ENCODE data around the gene RNU1-1. TPM values are rescaled to one million over a fixed set of nuclear protein-coding genes. Genes with fewer than 3 reads are reported as not detected.
"Not testable (repeated sequence)": the region's sequence is repeated elsewhere in the genome, so short reads cannot be mapped to it uniquely, and the experiment has no call there.

RNU1-1 gene
- total RNA-seq (2014; rRNA removed; shearing (Covaris generic)), result under 0.01 TPM in 2 replicates
- not detected in 2 replicates for polyA plus RNA-seq (2014; cell fraction: nucleus; rRNA removed)

- peak; percentile 38 for DNase-seq (ENCODE audit: extremely low read depth, low read depth)
Observed at GRCh38 chr1:16514107-16515055, at the start of gene RNU1-1. Gene RNU1-1, minus strand, starts transcription at chr1:16514285.

- DNase-seq (ENCODE audit: extremely low read depth, low read depth), result not testable (repeated sequence)
Observed at GRCh38 chr1:16561035-16561434, 47.0 kb upstream of the RNU1-1 start.

- DNase-seq (ENCODE audit: extremely low read depth, low read depth), result not testable (repeated sequence)
Observed at GRCh38 chr1:16560498-16560897, 46.4 kb upstream of the RNU1-1 start.

GRCh38 chr1:16559688-16560087 is 45.6 kb upstream of the RNU1-1 start:
- DNase-seq (ENCODE audit: extremely low read depth, low read depth), result not testable (repeated sequence)

- not testable (repeated sequence) for DNase-seq (ENCODE audit: extremely low read depth, low read depth)
Observed at GRCh38 chr1:16557034-16557433, 42.9 kb upstream of the RNU1-1 start.

GRCh38 chr1:16553244-16553643 is 39.2 kb upstream of the RNU1-1 start:
- DNase-seq (ENCODE audit: extremely low read depth, low read depth), result not testable (repeated sequence)

- not testable (repeated sequence) for DNase-seq (ENCODE audit: extremely low read depth, low read depth)
Observed at GRCh38 chr1:16550212-16550918, 36.3 kb upstream of the RNU1-1 start.

- not testable (repeated sequence) for DNase-seq (ENCODE audit: extremely low read depth, low read depth)
Observed at GRCh38 chr1:16549545-16549944, 35.5 kb upstream of the RNU1-1 start.

- not testable (repeated sequence) for DNase-seq (ENCODE audit: extremely low read depth, low read depth)
Observed at GRCh38 chr1:16547502-16548241, 33.6 kb upstream of the RNU1-1 start.

GRCh38 chr1:16545682-16546095 is 31.6 kb upstream of the RNU1-1 start:
- DNase-seq (ENCODE audit: extremely low read depth, low read depth), result peak; percentile 49

- not testable (repeated sequence) for DNase-seq (ENCODE audit: extremely low read depth, low read depth)
Observed at GRCh38 chr1:16540421-16540893, 26.4 kb upstream of the RNU1-1 start.

- DNase-seq (ENCODE audit: extremely low read depth, low read depth), result not testable (repeated sequence)
Observed at GRCh38 chr1:16537528-16537927, 23.4 kb upstream of the RNU1-1 start.

- DNase-seq (ENCODE audit: extremely low read depth, low read depth), result not testable (repeated sequence)
Observed at GRCh38 chr1:16536796-16537195, 22.7 kb upstream of the RNU1-1 start.

- not testable (repeated sequence) for DNase-seq (ENCODE audit: extremely low read depth, low read depth)
Observed at GRCh38 chr1:16535898-16536297, 21.8 kb upstream of the RNU1-1 start.

- not testable (repeated sequence) for DNase-seq (ENCODE audit: extremely low read depth, low read depth)
Observed at GRCh38 chr1:16535487-16535886, 21.4 kb upstream of the RNU1-1 start.

GRCh38 chr1:16534829-16535456 is 20.9 kb upstream of the RNU1-1 start:
- peak; percentile 45 for DNase-seq (ENCODE audit: extremely low read depth, low read depth)

GRCh38 chr1:16534239-16534828 is 20.2 kb upstream of the RNU1-1 start:
- DNase-seq (ENCODE audit: extremely low read depth, low read depth), result not testable (repeated sequence)

GRCh38 chr1:16532235-16532991 is 18.3 kb upstream of the RNU1-1 start:
- DNase-seq (ENCODE audit: extremely low read depth, low read depth), result not testable (repeated sequence)

- not testable (repeated sequence) for DNase-seq (ENCODE audit: extremely low read depth, low read depth)
Observed at GRCh38 chr1:16528338-16528737, 14.3 kb upstream of the RNU1-1 start.
